Mesenchymal stem cell (in vitro differentiated cells and primary cell): ENCODE results near the gene KRTAP3-2.
A peak's percentile ranks its signal among the peaks of the same experiment; 100 is the strongest.

ENCODE experiments used
- DNase-seq: peaks from one replicate; pipeline ENCODE4 v3.0.0-alpha.2; 2013
- H2AFZ ChIP-seq: one replicate; pipeline ENCODE4 v1.6.1; 2013; ENCODE audit warnings: low read depth, mild to moderate bottlenecking, control low read depth, inconsistent platforms, low read length, moderate library complexity
- H2AK5ac ChIP-seq: 2 replicates; pipeline ENCODE4 v1.6.1; 2013; ENCODE audit warnings: low read length, moderate library complexity, mild to moderate bottlenecking, inconsistent platforms; ENCODE audit not compliant: severe bottlenecking
- H2BK120ac ChIP-seq: one replicate; pipeline ENCODE4 v1.6.1; 2013; ENCODE audit warnings: low read depth, mild to moderate bottlenecking, inconsistent platforms, low read length, moderate library complexity
- H2BK12ac ChIP-seq, 2 experiments: one replicate each; pipeline ENCODE4 v1.6.1; 2013; ENCODE audit warnings: inconsistent platforms in 2 of 2, low read length in 2 of 2, mild to moderate bottlenecking in 2 of 2, moderate library complexity in 2 of 2, control low read depth in 1 of 2
- H2BK15ac ChIP-seq: one replicate; pipeline ENCODE4 v1.6.1; 2013; ENCODE audit warnings: mild to moderate bottlenecking, low read depth, inconsistent platforms; ENCODE audit not compliant: poor library complexity, severe bottlenecking
- H2BK5ac ChIP-seq: 2 replicates; pipeline ENCODE4 v1.6.1; 2013; ENCODE audit warnings: low read depth, mild to moderate bottlenecking, low read length, control low read depth, inconsistent platforms; ENCODE audit not compliant: poor library complexity, severe bottlenecking
- H3K14ac ChIP-seq, 2 experiments: one replicate each; pipeline ENCODE4 v1.6.1; 2013; ENCODE audit warnings: inconsistent platforms in 2 of 2, low read length in 2 of 2, control low read depth in 1 of 2, mild to moderate bottlenecking in 1 of 2, moderate library complexity in 1 of 2
- H3K18ac ChIP-seq, 2 experiments: one replicate each; pipeline ENCODE4 v1.6.1; 2013; ENCODE audit warnings: inconsistent platforms in 2 of 2, low read length in 2 of 2, control low read depth in 1 of 2, low read depth in 1 of 2, mild to moderate bottlenecking in 1 of 2
- H3K23ac ChIP-seq, 2 experiments: one replicate each; pipeline ENCODE4 v1.6.1; 2013; ENCODE audit warnings: inconsistent platforms in 2 of 2, low read length in 2 of 2, mild to moderate bottlenecking in 2 of 2, moderate library complexity in 2 of 2, control low read depth in 1 of 2
- H3K27ac ChIP-seq: 2 replicates; pipeline ENCODE4 v1.5.1; 2013; ENCODE audit warnings: mild to moderate bottlenecking, moderate library complexity, low read length, control low read depth, inconsistent platforms; ENCODE audit not compliant: poor library complexity, severe bottlenecking
- H3K27me3 ChIP-seq, 2 experiments: 2 replicates each; pipeline versions ENCODE4 v1.6.1 to v1.7.0; 2013; ENCODE audit warnings: low read length in 2 of 2, mild to moderate bottlenecking in 2 of 2, moderate library complexity in 2 of 2, control low read depth in 1 of 2, inconsistent platforms in 1 of 2; ENCODE audit not compliant: control insufficient read depth in 1 of 2, insufficient read depth in 1 of 2
- H3K36me3 ChIP-seq, 2 experiments: 2 replicates each; pipeline versions ENCODE4 v1.6.1 to v1.7.0; 2013; ENCODE audit warnings: low read length in 2 of 2, control low read depth in 1 of 2, inconsistent platforms in 1 of 2, low read depth in 1 of 2, mild to moderate bottlenecking in 1 of 2; ENCODE audit not compliant: insufficient read depth in 2 of 2, control insufficient read depth in 1 of 2
- H3K4ac ChIP-seq, 2 experiments: one replicate each; pipeline ENCODE4 v1.6.1; 2013; ENCODE audit warnings: inconsistent platforms in 2 of 2, low read length in 2 of 2, mild to moderate bottlenecking in 2 of 2, moderate library complexity in 2 of 2, control low read depth in 1 of 2, low read depth in 1 of 2
- H3K4me1 ChIP-seq: 2 replicates; pipeline ENCODE4 v1.6.1; 2013; ENCODE audit warnings: low read depth, low read length, control low read depth; ENCODE audit not compliant: control insufficient read depth, insufficient read depth
- H3K4me2 ChIP-seq: 2 replicates; pipeline ENCODE4 v1.6.1; 2013; ENCODE audit warnings: low read length, mild to moderate bottlenecking, inconsistent platforms; ENCODE audit not compliant: poor library complexity, severe bottlenecking
- H3K4me3 ChIP-seq, 2 experiments: 2 replicates each; pipeline versions ENCODE4 v1.5.1 to v1.7.0; 2013; ENCODE audit warnings: low read length in 2 of 2, mild to moderate bottlenecking in 2 of 2, control low read depth in 1 of 2, low read depth in 1 of 2; ENCODE audit not compliant: insufficient read depth in 1 of 2
- H3K79me1 ChIP-seq: replicated peaks from 2 replicates; pipeline ENCODE4 v1.6.1; 2013; ENCODE audit warnings: mild to moderate bottlenecking, control low read depth, low read length, inconsistent platforms; ENCODE audit not compliant: poor library complexity, severe bottlenecking
- H3K9ac ChIP-seq: 2 replicates; pipeline ENCODE4 v1.7.0; 2013; ENCODE audit warnings: mild to moderate bottlenecking, low read length, moderate library complexity
- H3K9me3 ChIP-seq: 2 replicates; pipeline ENCODE4 v1.7.0; 2013; ENCODE audit warnings: mild to moderate bottlenecking, low read length; ENCODE audit not compliant: control insufficient read depth
- H4K8ac ChIP-seq: one replicate; pipeline ENCODE4 v1.6.1; 2013; ENCODE audit warnings: inconsistent platforms, mild to moderate bottlenecking, low read length, moderate library complexity
- H4K91ac ChIP-seq: one replicate; pipeline ENCODE4 v1.6.1; 2013; ENCODE audit warnings: mild to moderate bottlenecking, low read length, inconsistent platforms
- WGBS: methylation state at CpG from one replicate; pipeline ENCODE4 v1.1.7; 2013; ENCODE audit warnings: mixed read lengths; 5-methylcytosine and 5-hydroxymethylcytosine counted together

The KRTAP3-2 gene

DNA sequence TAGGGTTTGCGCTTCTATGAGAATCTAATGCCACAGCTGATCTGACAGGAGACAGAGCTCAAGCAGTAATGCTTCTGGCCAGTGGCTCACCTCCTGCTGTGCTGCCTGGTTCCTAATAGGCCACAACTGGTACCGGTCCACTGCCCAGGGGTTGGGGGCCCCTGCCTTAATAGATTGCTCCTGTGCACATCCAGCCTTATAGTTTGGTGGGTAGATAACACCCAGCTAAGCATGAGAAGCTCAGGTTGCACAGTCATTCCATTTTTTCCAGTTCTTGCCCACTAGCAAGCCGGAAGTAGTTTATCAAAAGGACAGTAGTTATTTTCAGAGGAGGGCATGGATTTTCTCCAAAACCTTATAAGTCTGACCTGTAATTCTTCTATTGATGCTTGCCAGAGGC, 19.7 kb upstream of the KRTAP3-2 start:
- Histone ChIP-seq H3K4me3 (no peak overlapping the region), H2BK120ac (no peak overlapping the region), H3K36me3 (no peaks in the 10 kb centered on the region), H3K9ac (no peak overlapping the region), H3K9me3 (no peaks in the 10 kb centered on the region), H2BK15ac (no peak overlapping the region), H3K14ac (no peak overlapping the region), H4K91ac (no peak overlapping the region), H3K27me3 (no peaks in the 10 kb centered on the region), H3K79me1 (no peaks in the 10 kb centered on the region), H4K8ac (no peak overlapping the region), H3K18ac (no peak overlapping the region), H2AFZ (no peak overlapping the region), H2BK5ac (no peak overlapping the region), H2BK12ac (no peak overlapping the region), H3K27ac (no peak overlapping the region), H3K4me2 (no peak overlapping the region), H2AK5ac (no peak overlapping the region), H3K23ac (no peak overlapping the region), H3K4ac (no peak overlapping the region), H3K4me1 (peaks cover 1% of the 10 kb centered on the region)
- WGBS, result 97% methylated on average over 3 of the region's 3 CpGs
- no peak for DNase-seq

DNA sequence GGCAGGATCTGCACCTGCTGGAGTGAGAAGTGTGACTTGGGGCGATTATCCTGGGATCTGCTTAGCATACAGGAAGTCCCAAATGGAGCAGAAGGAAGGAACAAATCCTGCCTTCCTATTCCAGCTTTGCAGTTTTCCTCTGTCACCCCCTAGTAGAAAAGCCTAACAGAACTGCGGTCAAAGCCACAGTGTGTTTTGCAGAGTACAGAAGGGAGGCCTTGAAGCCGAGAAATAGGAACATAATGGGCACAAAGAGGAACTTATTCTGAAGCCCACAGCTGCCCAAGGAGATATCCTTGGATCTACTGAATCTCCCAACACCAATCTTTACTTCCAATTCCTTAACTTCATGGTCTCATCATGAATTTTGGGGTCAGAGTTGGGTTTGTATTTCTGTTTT, 18.8 kb upstream of the KRTAP3-2 start:
- H3K36me3 ChIP-seq, result no peaks in the 10 kb centered on the region
- no peak overlapping the region for H3K14ac ChIP-seq
- H2BK120ac ChIP-seq, result no peak overlapping the region
- H2AFZ ChIP-seq, result no peak overlapping the region
- no peak overlapping the region for H3K18ac ChIP-seq
- H3K4ac ChIP-seq, result no peak overlapping the region
- no peak overlapping the region for H2BK12ac ChIP-seq
- H3K23ac ChIP-seq, result no peak overlapping the region
- no peak overlapping the region for H2BK15ac ChIP-seq
- H3K27ac ChIP-seq, result no peak overlapping the region
- no peak for DNase-seq
- no peak overlapping the region for H3K4me3 ChIP-seq
- 92% methylated on average over 3 of the region's 3 CpGs for WGBS
- no peaks in the 10 kb centered on the region for H3K9me3 ChIP-seq
- H3K4me2 ChIP-seq, result no peak overlapping the region
- no peak overlapping the region for H2BK5ac ChIP-seq
- H3K4me1 ChIP-seq, result peaks cover 1% of the 10 kb centered on the region
- no peak overlapping the region for H3K9ac ChIP-seq
- H2AK5ac ChIP-seq, result peak overlapping the region; percentile 53
- H4K8ac ChIP-seq, result no peak overlapping the region
- H3K79me1 ChIP-seq, result no peaks in the 10 kb centered on the region
- no peaks in the 10 kb centered on the region for H3K27me3 ChIP-seq
- no peak overlapping the region for H4K91ac ChIP-seq

DNA sequence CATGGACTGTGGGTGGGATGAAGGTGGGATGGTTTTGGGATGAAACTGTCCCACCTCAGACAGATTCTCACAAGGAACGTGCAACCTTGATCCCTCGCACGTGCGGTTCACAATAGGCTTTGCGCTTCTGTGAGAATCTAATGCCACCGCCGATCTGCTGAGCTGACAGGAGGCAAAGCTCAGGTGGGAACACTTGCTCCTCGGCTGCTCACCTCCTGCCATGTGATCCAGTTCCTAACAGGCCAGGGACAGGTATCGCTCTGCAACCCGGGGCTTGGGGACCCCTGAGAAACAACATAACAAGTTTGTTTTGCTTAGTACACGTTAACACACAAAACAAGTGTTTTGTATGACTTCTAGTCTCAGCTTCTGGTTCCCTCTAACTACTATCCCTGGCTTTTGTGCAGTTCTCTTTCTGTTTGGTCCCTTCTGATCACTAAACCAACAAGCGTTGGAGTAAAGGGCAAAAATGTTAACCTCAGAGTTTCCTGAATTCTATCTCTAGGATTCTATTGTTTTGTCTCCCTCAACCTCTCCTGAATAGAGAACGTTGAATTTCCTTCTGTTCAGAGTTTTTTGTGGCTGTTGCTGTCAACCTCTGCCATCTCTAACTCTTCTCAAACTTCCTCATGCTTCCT, 17.0 kb upstream of the KRTAP3-2 start:
- no peaks in the 10 kb centered on the region for H3K36me3 ChIP-seq
- H3K14ac ChIP-seq, result no peak overlapping the region
- H3K4me1 ChIP-seq, result peaks cover 1% of the 10 kb centered on the region
- no peak overlapping the region for H2AK5ac ChIP-seq
- H3K27me3 ChIP-seq, result no peaks in the 10 kb centered on the region
- H2BK12ac ChIP-seq, result no peak overlapping the region
- H2BK5ac ChIP-seq, result no peak overlapping the region
- no peak overlapping the region for H3K4ac ChIP-seq
- no peak overlapping the region for H4K91ac ChIP-seq
- no peak overlapping the region for H3K27ac ChIP-seq
- no peak overlapping the region for H3K23ac ChIP-seq
- no peaks in the 10 kb centered on the region for H3K79me1 ChIP-seq
- no peak overlapping the region for H2BK15ac ChIP-seq
- H2BK120ac ChIP-seq, result no peak overlapping the region
- no peak overlapping the region for H4K8ac ChIP-seq
- H3K9ac ChIP-seq, result no peak overlapping the region
- 90% methylated on average over 13 of the region's 13 CpGs for WGBS
- H3K18ac ChIP-seq, result no peak overlapping the region
- no peak overlapping the region for H3K4me3 ChIP-seq
- H3K9me3 ChIP-seq, result no peaks in the 10 kb centered on the region
- H2AFZ ChIP-seq, result no peak overlapping the region
- no peak for DNase-seq
- H3K4me2 ChIP-seq, result no peak overlapping the region

DNA sequence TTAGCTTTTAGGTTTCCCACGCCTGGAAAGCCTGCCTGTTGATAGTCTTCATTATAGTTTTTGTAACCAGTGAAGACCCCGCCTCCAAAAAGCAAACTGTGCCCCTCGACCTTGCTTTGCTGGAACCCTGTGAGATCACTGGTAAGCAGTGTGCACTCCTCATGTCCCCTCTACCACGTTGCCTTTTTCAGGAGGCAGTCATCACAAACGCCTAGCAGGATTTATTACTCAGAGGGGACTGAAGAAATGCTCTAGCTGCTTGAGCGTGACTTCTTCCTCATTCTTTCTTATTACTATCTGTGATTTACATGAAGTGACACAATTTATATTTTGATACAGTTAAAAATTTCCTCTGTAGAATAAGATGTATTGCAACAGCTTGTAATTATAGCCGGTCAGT, 15.7 kb upstream of the KRTAP3-2 start:
- Histone ChIP-seq H3K23ac (no peak overlapping the region), H2BK15ac (no peak overlapping the region), H3K9ac (no peak overlapping the region), H3K14ac (no peak overlapping the region), H3K4ac (no peak overlapping the region), H4K91ac (no peak overlapping the region), H3K27me3 (no peaks in the 10 kb centered on the region), H3K9me3 (no peaks in the 10 kb centered on the region), H3K4me3 (no peak overlapping the region), H2AFZ (no peak overlapping the region), H3K18ac (no peak overlapping the region), H3K36me3 (no peaks in the 10 kb centered on the region), H2BK5ac (no peak overlapping the region), H3K27ac (no peak overlapping the region), H3K4me1 (peaks cover 1% of the 10 kb centered on the region), H3K79me1 (no peaks in the 10 kb centered on the region), H4K8ac (no peak overlapping the region), H2BK120ac (no peak overlapping the region), H2BK12ac (no peak overlapping the region), H3K4me2 (no peak overlapping the region), H2AK5ac (no peak overlapping the region)
- WGBS, result 73% methylated on average over 4 of the region's 7 CpGs
- no peak for DNase-seq
